ENCODE measurements around the gene EDRF1.
"Not testable (repeated sequence)": the region's sequence is repeated elsewhere in the genome, so short reads cannot be mapped to it uniquely, and the experiment has no call there.

Gene EDRF1

GRCh38 chr10:125707541-125708468, 11.7 kb upstream of the EDRF1 start:
- DNase-seq, result no peak

GRCh38 chr10:125708971-125709503, 10.5 kb upstream of the EDRF1 start:
- no peak for DNase-seq

GRCh38 chr10:125709553-125710474, 9.7 kb upstream of the EDRF1 start:
- no peak for DNase-seq

- no peak for DNase-seq
These were observed 8.3 kb upstream of the EDRF1 start for GRCh38 chr10:125711110-125711750.

GRCh38 chr10:125714728-125715127, 4.8 kb upstream of the EDRF1 start:
- not testable (repeated sequence) for DNase-seq

GRCh38 chr10:125720002-125720382, 483 bp downstream of the EDRF1 start:
- DNase-seq, result no peak

DNA sequence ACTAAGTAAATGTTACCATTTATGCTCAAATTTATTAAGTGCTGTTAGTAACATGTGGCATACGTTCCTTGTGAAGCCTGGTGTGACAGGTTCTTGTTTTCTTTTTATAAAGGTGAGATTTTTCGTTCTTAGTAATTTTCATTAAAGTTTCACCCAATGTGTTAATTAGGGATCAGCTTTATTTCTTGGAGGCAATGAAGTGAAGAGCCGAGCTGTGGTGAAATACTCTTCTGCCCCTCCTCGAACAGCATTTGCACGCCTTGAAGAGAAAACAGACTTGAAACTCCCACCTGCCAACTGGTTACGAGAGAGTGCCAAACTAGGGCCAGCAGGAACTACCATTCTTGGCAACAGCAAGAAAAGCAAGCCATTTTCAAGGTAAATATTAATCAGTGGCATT, 1.5 kb downstream of the EDRF1 start:
- DNase-seq, result no peak

DNA sequence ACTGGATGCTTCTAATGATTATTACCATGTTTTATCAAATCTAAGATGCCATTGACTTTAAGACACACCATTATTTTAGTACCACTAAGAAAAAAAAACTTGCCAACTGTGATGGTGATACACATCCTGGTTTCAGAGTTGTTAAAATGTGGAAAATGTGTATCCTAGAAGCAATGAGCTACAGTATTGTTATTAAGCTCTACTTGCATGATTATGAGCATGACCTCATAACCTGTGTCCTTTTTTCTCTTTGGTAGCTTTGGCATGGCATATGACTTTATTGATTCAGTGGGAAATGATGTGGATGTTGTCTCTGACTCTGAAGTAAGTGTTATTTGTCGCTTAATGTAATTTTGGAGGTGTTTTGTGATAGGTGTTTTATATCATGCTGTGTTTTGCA, 3.3 kb downstream of the EDRF1 start:
- DNase-seq, result no peak

GRCh38 chr10:125726914-125727313, 7.4 kb downstream of the EDRF1 start:
- no peak for DNase-seq

DNA sequence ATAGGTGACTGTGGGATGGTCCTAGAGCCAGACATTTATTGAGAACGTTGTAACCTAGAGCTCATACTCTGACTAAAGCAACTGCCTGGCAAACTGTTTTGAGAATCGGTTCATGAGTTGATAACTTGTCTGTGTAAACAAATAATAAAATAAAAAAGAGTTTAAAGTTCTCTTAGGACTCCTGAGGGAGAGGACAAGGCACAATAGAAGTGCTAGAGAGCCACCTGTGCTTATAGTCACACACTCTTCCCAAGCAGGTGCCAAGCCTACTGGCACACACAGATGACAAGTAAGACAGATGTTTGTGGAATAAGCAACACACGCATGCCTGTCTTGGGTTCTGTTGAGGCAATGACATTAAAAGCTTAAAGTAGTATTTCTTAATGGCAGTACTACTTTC, 7.9 kb downstream of the EDRF1 start:
- DNase-seq, result no peak

DNA sequence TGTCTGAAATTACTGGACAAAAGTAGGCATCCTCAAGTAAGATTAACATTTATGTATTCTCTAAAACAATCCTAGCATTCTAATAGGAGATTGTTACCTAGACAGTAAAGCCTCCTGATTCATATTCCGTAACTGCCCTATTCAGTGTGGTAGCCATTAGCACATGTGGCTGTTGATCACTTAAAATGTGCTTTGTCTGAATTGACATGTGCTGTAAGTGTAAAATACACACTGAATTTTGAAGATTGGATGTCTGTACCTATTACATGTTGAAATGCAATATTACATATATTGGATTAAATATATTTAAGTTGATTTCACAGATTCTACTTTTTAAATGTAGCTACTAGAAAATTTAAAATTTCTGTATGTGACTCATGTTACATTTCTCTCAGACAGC, 14.6 kb downstream of the EDRF1 start:
- no peak for DNase-seq

DNA sequence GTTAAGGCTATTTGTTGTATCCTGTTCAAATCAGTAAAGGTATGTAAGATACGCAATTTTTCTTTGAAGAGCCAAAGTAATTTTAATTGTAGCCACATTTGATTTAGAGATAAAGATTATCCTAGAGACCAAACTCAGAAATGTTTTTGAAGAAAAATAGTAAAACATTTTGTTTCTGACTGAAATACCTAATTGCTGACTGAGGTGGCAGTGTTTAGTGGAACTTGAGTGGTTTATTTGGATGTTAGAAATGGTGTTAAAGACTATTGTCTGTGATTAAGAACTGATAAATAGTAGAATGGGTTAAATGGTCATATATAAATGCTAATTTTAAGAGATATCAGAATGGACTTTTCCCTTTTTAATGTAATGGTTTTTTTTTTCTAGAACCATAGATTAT, 15.3 kb downstream of the EDRF1 start:
- no peak for DNase-seq

DNA sequence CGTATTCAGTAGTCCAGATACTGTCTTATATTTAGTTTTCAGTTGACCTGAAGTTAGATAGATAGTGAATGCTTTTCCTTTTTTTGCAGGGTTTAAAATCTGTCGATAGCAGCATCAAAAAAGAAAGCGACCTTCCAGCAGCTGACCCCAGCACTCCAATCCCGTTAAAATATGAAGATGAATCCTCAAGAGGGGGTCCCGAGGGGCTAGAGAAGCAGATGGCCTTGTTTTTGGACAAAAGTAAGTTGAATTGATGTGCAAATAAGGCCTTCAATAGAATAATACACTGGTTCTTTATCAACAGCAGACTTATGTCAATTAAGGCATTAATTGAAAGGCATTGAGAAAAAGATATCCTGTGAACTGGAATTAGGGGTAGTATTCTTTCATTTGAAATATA, 18.7 kb downstream of the EDRF1 start:
- DNase-seq, result no peak

GRCh38 chr10:125739994-125740679, 20.6 kb downstream of the EDRF1 start:
- no peak for DNase-seq

DNA sequence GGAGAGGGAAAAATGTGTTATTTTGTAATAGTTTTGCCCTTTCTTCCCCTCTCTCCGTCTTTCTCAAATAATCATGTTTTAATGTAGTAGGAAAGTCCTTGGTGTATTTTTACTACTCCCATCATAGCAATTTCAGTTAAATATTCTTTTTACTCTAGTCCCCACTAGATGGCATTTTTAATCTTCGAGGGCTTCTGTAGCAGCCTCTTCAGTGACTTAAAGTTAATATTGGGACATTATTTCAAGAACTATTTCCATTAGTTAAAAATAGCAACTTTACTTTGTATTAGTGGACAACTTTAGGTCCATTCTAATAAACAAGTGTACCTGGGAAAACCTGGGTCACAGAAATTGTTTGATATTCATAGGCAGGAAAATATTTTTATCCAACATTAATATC, 23.0 kb downstream of the EDRF1 start:
- DNase-seq, result no peak

- DNase-seq, result no peak
These were observed 25.4 kb downstream of the EDRF1 start for GRCh38 chr10:125744909-125745308.

DNA sequence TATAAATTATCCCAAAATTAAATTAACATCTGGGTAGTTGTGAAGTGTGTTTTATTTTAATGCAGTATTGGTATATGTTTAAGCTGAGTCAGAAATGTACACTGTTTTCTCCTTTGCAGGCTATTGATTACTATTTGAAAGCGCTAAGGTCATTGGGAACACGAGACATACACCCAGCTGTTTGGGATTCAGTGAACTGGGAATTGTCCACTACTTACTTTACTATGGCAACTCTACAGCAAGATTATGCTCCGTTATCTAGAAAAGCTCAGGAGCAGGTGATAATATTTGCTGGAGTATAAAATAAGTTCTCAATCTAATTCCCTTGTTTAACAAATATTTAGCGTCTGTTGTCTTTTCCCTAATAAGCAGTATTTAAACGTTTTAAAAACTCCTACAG, 27.9 kb downstream of the EDRF1 start:
- no peak for DNase-seq

DNA sequence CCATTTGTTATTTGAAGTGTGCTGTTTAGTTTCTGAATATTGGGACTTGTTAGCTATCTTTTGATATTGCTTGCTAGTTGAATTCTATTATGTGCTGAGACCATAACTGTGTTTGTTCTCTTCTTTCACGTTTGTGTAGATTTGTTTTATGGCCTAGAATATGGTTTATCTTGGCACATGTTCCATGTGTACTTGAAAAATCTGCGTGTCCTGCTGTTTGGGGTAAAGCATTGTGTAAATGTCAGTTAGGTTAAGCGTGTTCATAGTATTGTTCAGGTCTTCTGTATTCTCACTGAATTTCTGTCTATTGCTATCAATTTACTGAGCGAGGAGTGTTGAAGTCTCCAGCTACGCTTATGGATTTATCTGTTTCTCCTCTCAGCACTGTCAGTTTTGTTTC, 36.7 kb downstream of the EDRF1 start:
- no peak for DNase-seq

DNA sequence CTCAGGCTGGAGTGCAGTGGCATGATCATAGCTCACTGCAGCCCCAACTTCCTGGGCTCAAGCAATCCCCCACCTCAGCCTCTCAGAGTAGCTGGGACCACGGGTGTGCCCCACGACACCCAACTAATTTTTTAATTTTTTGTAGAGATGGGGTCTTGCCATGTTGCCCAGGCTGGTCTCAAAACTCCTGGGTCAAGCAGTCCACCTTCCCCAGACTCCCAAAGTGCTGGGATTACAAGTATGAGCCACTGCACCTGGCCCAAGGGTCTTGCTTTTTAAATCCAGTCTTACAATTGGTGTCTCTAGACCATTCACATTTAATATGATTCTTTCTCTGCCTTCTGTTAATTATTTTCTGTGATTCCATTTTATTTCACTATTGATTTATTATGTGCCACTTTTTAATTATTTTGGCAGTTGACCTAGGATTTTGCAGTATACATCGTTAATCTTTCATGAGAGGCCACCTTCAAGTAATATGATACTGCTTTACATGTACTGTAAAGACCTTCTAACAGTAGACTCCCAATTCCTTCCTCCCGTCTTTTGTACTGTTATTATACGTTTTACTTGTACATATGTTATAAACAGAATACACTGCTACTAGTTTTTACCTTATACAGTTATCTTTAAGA, 37.5 kb downstream of the EDRF1 start:
- no peak for DNase-seq

DNA sequence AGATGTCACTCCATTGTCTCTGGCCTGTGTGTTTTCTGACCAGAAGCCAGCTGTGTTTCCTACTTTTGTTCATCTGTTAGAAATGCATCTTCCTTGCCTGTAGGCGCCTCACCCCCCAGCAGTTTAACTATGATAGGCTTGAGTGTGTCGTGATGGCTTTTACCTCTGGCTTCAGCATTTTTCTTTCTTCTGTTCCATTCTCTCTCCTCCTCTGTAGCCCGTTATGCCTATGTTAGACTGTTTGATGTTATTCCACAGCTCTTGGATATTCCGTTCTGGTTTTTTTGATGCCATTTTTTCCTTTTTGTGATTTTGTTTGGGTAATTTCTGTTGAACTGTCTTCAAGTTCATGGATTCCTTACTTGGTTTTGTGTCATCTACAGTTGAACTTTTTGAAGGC, 38.2 kb downstream of the EDRF1 start:
- DNase-seq, result no peak

DNA sequence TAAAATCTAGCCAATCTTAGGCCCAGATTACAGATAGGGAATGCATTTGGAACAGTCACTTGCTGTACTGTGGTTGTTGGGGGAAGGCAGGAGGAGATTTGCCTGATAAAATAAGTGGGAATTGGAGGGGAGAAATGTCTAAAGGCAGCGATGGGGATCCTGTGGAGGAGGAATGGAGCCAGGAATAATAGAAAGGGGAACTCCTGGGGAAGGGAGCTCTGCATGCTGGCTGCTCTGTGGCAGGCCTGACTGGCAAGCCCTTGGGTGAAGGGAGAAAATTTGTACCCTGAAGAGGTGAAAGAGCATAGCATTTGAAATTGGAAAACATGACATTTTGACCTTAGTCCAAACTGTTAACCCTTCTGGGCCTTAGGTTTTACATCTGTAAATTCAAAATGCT, 42.5 kb downstream of the EDRF1 start:
- DNase-seq, result no peak

Data from NCI-H187 treated with DMSO at 0.1 percent for 48 hours (cell line).